Measurements from ENCODE around the gene ZFP3. TPM values are rescaled to one million over a fixed set of nuclear protein-coding genes. Genes with fewer than 3 reads are reported as not detected.
A peak's percentile ranks its signal among the peaks of the same experiment; 100 is the strongest.
"Not testable (repeated sequence)": the region's sequence is repeated elsewhere in the genome, so short reads cannot be mapped to it uniquely, and the experiment has no call there.

Gene ZFP3
- total and polyA plus RNA-seq, 7 donors: 3.7 to 12.3 (median 7.7) TPM

DNA sequence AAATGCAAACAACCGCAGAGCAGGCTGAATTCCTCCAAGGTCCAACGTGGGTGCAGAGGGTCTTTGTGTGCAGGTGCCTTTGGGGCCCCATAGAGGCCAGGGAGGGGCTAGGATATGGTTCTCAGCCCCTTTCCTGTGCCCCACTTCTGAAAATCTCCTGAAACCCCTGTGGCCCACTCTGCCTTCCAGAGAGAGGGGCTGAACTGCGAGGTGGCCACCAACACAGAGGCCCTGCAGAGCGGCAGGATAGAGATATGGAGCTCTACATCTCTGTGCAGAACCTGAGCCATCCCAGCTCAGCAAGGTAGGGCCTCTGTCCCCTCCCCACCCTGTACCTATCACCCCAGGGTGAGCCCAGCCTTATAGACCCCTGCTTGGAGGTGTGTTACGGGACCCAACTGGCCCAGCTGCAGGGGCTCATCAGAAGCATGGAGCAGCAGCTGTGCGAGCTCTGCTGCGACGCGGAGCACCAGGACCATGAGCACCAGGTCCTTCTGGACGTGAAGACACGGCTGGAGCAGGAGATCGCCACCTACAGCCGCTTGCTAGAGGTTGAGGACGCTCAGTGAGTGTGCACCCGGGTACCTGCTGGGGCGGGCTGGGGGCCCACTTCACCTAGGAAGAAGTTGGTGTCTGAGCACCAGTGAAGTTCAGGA is 43.0 kb downstream of the ZFP3 start:
- intact Hi-C loops (cut with DNase I): no loop called here
- Histone ChIP-seq H3K4me1 (peaks cover 15% of the 10 kb centered on the region), H3K4me3 (peak overlapping the region; percentile 72), H3K9me3 (no peaks in the 10 kb centered on the region), H3K36me3 (ENCODE audit: insufficient read depth in 1 of 2, low read depth in 1 of 2) (peaks cover 0 to 4% of the 10 kb centered on the region in 2 donors), H3K27ac (peak overlapping the region; percentile 95), H3K27me3 (ENCODE audit: insufficient read depth in 3 of 3, low read length in 2 of 3) (peaks cover 0 to 5% (median 2%) of the 10 kb centered on the region in 3 donors)
- 65 to 69% (median 69%) methylated on average over 16 of the region's 16 CpGs for WGBS, 3 donors
- DNase-seq: no peak
- TF ChIP-seq, protein P1, sequence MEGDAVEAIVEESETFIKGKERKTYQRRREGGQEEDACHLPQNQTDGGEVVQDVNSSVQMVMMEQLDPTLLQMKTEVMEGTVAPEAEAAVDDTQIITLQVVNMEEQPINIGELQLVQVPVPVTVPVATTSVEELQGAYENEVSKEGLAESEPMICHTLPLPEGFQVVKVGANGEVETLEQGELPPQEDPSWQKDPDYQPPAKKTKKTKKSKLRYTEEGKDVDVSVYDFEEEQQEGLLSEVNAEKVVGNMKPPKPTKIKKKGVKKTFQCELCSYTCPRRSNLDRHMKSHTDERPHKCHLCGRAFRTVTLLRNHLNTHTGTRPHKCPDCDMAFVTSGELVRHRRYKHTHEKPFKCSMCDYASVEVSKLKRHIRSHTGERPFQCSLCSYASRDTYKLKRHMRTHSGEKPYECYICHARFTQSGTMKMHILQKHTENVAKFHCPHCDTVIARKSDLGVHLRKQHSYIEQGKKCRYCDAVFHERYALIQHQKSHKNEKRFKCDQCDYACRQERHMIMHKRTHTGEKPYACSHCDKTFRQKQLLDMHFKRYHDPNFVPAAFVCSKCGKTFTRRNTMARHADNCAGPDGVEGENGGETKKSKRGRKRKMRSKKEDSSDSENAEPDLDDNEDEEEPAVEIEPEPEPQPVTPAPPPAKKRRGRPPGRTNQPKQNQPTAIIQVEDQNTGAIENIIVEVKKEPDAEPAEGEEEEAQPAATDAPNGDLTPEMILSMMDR (IDR thresholded peaks at IDR 0.05): no peak
- peak in 2 of 4 donors; percentile 18 to 25 for ATAC-seq

DNA sequence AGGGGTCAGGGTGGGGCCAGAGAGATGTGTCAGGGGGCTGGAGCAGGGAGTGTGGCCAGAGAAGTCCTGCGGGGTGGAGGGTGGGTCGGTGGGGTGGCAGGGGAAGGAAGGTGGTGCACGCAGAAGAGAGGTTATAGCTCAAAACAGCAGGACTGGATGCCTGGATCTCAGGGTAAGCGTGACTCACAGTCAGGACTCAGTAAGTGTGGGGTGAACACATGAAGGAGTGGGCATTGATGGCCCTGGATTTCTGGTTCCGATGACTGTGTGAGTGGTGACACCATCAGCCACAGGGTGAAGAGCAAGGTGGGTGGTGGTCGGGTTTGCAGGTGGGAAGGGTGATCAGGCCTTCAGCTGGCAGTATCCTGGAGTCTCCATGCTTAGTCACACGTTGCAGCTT is 43.8 kb downstream of the ZFP3 start:
- WGBS, 3 donors: 57 to 63% (median 61%) methylated on average over 7 of the region's 7 CpGs
- H3K27ac ChIP-seq: peak overlapping the region; percentile 95
- DNase-seq; H3K27me3 ChIP-seq (ENCODE audit: insufficient read depth in 3 of 3, low read length in 2 of 3); intact Hi-C loops (cut with DNase I); H3K36me3 ChIP-seq (ENCODE audit: insufficient read depth in 1 of 2, low read depth in 1 of 2); H3K9me3 ChIP-seq: not testable (repeated sequence)
- peak; percentile 5 to 51 (median 26) for ATAC-seq
- H3K4me1 ChIP-seq: peaks cover 15% of the 10 kb centered on the region
- H3K4me3 ChIP-seq: peak overlapping the region; percentile 72

DNA sequence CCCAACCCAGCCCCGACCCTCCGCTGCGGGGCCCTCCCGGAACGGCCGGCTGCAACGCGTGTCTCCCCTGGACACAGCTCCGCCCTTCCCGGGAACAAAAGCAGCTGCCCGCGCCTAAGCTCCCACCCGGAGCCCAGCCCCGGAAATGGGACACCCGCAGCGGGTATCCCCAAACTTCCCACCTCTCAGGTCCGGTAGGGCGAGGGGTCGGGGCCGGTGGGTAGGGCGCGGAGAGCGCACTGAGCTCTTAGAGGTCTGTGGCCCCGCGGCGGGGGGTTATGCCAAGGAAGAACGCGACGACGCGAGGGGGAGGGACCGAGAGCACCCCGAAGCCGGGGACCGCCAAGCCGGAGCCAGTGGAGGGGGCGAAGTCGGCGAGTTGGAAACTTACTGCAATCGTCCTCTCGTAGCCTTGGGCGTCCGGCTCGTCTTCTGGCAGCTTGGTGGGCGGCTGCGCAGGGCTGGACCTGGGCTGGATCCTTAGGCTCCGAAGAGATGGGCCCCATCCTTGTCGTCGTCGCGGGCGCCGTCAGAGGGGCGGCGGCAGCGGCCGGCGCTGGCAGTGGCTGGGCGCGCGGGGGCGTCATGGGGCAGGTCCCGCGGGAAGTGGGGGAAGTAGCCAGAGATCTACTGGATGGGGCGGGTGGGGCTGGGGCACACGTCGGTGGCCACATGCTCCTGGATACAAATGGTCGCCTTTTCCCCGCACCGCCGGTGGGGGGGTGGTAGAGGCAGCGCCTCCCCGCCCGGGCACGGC is 44.5 kb downstream of the ZFP3 start:
- intact Hi-C loops (cut with DNase I): no loop called here
- H3K4me1 ChIP-seq: peaks cover 15% of the 10 kb centered on the region
- TF ChIP-seq, protein P1 (IDR thresholded peaks at IDR 0.05): no peak
- no peaks in the 10 kb centered on the region for H3K9me3 ChIP-seq
- WGBS, 3 donors: 1 to 9% (median 4%) methylated on average over 44 to 75 of the region's 75 CpGs
- H3K27me3 ChIP-seq (ENCODE audit: insufficient read depth in 3 of 3, low read length in 2 of 3): no peaks in the 10 kb centered on the region
- peak overlapping the region; percentile 95 for H3K27ac ChIP-seq
- peak; percentile 40 to 72 for DNase-seq
- peak overlapping the region; percentile 72 for H3K4me3 ChIP-seq
- peak; percentile 66 to 80 (median 75) for ATAC-seq
- peaks cover 0 to 4% of the 10 kb centered on the region in 2 donors for H3K36me3 ChIP-seq (ENCODE audit: insufficient read depth in 1 of 2, low read depth in 1 of 2)

DNA sequence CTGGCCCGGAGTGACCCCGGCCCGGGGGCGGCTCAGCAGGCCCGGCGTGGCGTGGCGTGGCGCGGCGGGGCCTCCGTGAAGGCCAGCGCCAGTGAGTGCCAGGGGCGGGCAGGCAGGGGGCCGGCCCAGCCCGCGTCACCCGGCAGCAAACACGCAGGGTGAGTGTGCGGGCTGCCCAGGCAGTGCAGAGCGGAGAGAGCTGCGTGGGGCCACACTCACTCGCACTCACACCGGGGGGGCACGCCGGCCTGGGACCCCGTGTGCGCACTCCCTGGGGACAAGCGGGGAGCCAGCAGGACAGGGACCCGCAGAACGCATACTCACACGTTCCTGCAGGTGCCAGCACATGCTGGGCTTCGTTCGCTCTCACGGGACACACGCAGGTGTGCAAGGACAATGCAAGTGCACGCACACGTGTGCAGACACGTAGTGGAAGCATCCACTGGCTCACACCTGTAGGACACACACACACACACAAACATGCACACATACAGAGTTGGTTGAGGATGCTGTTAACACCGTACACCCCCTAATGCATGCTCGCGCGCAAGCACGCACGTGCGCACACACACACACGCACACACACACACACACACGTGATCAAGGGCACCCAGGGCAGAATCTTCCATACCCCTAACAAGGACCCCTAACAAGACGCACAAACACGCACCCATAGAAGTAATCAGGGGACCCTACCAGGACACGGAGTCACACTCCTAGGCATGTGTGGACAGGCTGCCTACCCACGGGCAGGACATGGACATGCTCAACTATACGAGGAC is 45.3 kb downstream of the ZFP3 start:
- WGBS, 3 donors: 55 to 62% (median 60%) methylated on average over 46 to 53 of the region's 53 CpGs
- no peak for DNase-seq
- intact Hi-C loops (cut with DNase I): no loop called here
- Histone ChIP-seq H3K36me3 (ENCODE audit: insufficient read depth in 1 of 2, low read depth in 1 of 2) (peaks cover 0 to 4% of the 10 kb centered on the region in 2 donors), H3K4me3 (peak overlapping the region; percentile 72), H3K27me3 (ENCODE audit: insufficient read depth in 3 of 3, low read length in 2 of 3) (no peaks in the 10 kb centered on the region), H3K27ac (peak overlapping the region; percentile 95), H3K4me1 (peaks cover 15% of the 10 kb centered on the region), H3K9me3 (no peaks in the 10 kb centered on the region)
- ATAC-seq: peak in 2 of 4 donors; percentile 30
- TF ChIP-seq, protein P1 (IDR thresholded peaks at IDR 0.05): no peak

DNA sequence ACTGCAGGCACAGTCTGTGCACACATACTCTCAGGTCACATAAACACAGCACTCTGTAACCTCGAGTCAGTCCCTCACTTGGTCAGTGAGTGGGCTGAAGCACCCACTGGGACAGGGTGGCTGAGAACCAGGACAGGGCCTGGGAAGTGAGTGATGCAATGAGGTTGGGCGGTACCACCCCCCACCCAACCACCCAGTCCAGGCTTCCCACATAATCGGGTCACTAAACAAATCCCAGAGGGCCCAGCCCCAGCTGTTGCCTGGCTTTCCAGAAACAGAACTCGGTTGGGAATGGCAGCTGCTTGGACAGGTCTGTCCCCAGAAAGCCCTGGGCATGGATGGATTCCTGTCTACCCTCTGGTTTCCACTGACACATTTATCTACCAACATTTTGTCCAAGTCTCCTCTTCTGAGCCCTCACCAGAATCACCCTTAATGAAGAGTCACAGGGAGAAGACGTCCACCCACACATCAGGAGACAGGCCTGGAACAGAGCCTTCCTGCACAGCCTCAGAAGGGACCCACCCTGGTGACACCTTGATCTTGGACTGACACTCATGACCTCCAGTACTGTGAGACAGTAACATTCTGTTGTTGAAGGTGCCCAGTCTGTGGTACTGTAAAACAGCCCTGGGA is 46.0 kb downstream of the ZFP3 start:
- H3K36me3 ChIP-seq (ENCODE audit: insufficient read depth in 1 of 2, low read depth in 1 of 2); DNase-seq; H3K4me3 ChIP-seq; H3K9me3 ChIP-seq; intact Hi-C loops (cut with DNase I); H3K27me3 ChIP-seq (ENCODE audit: insufficient read depth in 3 of 3, low read length in 2 of 3): not testable (repeated sequence)
- Histone ChIP-seq H3K27ac (peak overlapping the region; percentile 95), H3K4me1 (peaks cover 14% of the 10 kb centered on the region)
- WGBS, 3 donors: 35 to 46% (median 38%) methylated on average over 5 of the region's 5 CpGs
- peak in 2 of 4 donors; percentile 7 to 15 for ATAC-seq

DNA sequence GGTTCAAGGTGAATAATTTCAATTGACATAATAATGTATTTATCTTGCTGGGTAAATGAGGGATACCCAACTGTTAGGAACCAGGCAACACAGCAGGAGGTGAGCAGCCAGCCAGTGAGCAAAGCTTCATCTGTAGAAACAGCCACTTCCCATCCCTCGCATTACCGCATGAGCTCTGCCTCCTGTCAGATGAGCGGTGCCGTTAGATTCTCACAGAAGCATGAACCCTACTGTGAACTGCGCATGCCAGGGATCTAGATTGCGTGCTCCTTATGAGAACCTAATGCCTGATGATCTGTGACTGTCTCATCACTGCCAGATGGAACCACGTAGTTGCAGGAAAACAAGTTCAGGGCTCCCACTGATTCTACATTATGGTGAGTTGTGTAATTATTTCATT is 46.6 kb downstream of the ZFP3 start:
- H3K9me3 ChIP-seq; ATAC-seq; H3K27ac ChIP-seq; H3K36me3 ChIP-seq (ENCODE audit: insufficient read depth in 1 of 2, low read depth in 1 of 2); H3K27me3 ChIP-seq (ENCODE audit: insufficient read depth in 3 of 3, low read length in 2 of 3); H3K4me1 ChIP-seq; intact Hi-C loops (cut with DNase I); H3K4me3 ChIP-seq; DNase-seq: not testable (repeated sequence)
- WGBS, 3 donors: 80 to 85% (median 81%) methylated on average over 7 of the region's 7 CpGs

All from psoas muscle (tissue), 8 donors.